GM06990 (cell line): ENCODE results near the gene CYBRD1.

Experiments
- DNase-seq: peaks from one replicate; pipeline ENCODE4 v3.0.0-alpha.2; 2011; ENCODE audit not compliant: insufficient read length; ENCODE audit errors: extremely low read depth
- H3K27me3 ChIP-seq: replicated peaks from 2 replicates; pipeline ENCODE4 v1.6.0; 2011; ENCODE audit warnings: low read length; ENCODE audit not compliant: control insufficient read depth, insufficient read depth
- H3K36me3 ChIP-seq: 2 replicates; pipeline ENCODE4 v1.5.1; 2011; ENCODE audit warnings: low read length; ENCODE audit not compliant: control insufficient read depth, insufficient read depth
- H3K4me3 ChIP-seq: replicated peaks from 2 replicates; pipeline ENCODE4 v1.5.1; 2011; ENCODE audit warnings: low read depth, mild to moderate bottlenecking, control low read depth, low read length
- CTCF ChIP-seq: IDR thresholded peaks from 2 replicates; pipeline ENCODE4 v1.5.1; 2011; ENCODE audit warnings: low read length, control low read depth, mild to moderate bottlenecking, inconsistent platforms; ENCODE audit not compliant: insufficient read depth, poor library complexity, severe bottlenecking

The CYBRD1 gene

GRCh38 chr2:171516793-171517192 lies 5.5 kb upstream of the CYBRD1 start:
- Histone ChIP-seq H3K36me3 (no peaks in the 10 kb centered on the region), H3K27me3 (no peaks in the 10 kb centered on the region), H3K4me3 (no peak overlapping the region)
- TF ChIP-seq CTCF, result no peak
- DNase-seq, result no peak

- no peak for TF ChIP-seq CTCF
- Histone ChIP-seq H3K36me3 (no peaks in the 10 kb centered on the region), H3K4me3 (no peak overlapping the region), H3K27me3 (no peaks in the 10 kb centered on the region)
- no peak for DNase-seq
Measured at GRCh38 chr2:171520471-171520870, 1.8 kb upstream of the CYBRD1 start.

GRCh38 chr2:171521361-171522051 lies 768 bp upstream of the CYBRD1 start:
- DNase-seq, result no peak
- H3K4me3 ChIP-seq, result peak overlapping the region; percentile 96
- H3K36me3 ChIP-seq, result no peaks in the 10 kb centered on the region
- H3K27me3 ChIP-seq, result no peaks in the 10 kb centered on the region
- TF ChIP-seq CTCF, result no peak

GRCh38 chr2:171522788-171523087 lies 464 bp downstream of the CYBRD1 start:
- DNase-seq, result peak; percentile 67
- no peak for TF ChIP-seq CTCF
- Histone ChIP-seq H3K36me3 (no peaks in the 10 kb centered on the region), H3K4me3 (peak overlapping the region; percentile 96), H3K27me3 (no peaks in the 10 kb centered on the region)

GRCh38 chr2:171523088-171524017 lies 1.1 kb downstream of the CYBRD1 start:
- Histone ChIP-seq H3K36me3 (no peaks in the 10 kb centered on the region), H3K27me3 (no peaks in the 10 kb centered on the region), H3K4me3 (peak overlapping the region; percentile 96)
- no peak for TF ChIP-seq CTCF
- DNase-seq, result peak; percentile 65
